Measurements from ENCODE around the gene SEMA3D.

SEMA3D gene

GRCh38 chr7:85095806-85096205 is 91.0 kb downstream of the SEMA3D start:
- TF ChIP-seq CTCF (IDR thresholded peaks at IDR 0.05; ENCODE audit: control insufficient read depth, insufficient read depth, low read depth, low read length, missing control alignments): no peak
- no peak for DNase-seq (ENCODE audit: low read depth)
- H3K4me3 ChIP-seq (ENCODE audit: control insufficient read depth, low read depth, low read length): no peak overlapping the region

- DNase-seq (ENCODE audit: low read depth): no peak
- no peak for TF ChIP-seq CTCF (IDR thresholded peaks at IDR 0.05; ENCODE audit: control insufficient read depth, insufficient read depth, low read depth, low read length, missing control alignments)
- H3K4me3 ChIP-seq (ENCODE audit: control insufficient read depth, low read depth, low read length): no peak overlapping the region
Observed at GRCh38 chr7:85095366-85095765, 91.5 kb downstream of the SEMA3D start.

DNA sequence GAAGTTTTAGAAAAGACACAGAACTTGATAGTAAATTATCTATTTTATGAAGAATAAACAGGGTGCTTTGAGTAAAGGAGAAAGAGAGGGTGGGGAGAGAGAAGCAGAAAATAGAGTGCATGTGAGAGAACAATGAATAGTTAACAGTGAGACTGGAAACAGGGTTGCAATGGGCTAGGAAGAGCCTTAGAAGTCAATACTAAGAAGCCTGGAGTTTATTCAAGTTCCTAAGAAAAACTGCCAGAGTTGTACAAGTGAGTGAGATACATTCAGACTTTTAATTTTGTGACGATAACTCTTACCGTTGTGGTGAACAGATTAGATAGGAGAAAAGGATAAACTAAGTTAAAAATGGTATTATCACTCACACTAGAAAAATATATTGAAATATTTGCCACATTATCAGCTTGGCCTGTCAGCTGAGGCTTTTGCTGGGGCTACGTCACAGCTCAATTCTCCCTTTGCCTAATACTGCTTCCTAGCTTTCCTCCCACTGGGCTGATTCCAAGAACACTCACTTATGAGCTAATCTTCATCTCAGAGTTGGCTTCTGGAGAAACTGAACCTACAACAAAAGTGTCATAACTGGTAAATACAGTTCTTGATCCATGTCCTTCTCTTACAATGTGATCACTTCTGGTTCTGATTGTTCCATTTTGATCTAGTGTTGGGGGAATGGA is 92.7 kb downstream of the SEMA3D start:
- TF ChIP-seq CTCF (IDR thresholded peaks at IDR 0.05; ENCODE audit: control insufficient read depth, insufficient read depth, low read depth, low read length, missing control alignments): no peak
- no peak overlapping the region for H3K4me3 ChIP-seq (ENCODE audit: control insufficient read depth, low read depth, low read length)

DNA sequence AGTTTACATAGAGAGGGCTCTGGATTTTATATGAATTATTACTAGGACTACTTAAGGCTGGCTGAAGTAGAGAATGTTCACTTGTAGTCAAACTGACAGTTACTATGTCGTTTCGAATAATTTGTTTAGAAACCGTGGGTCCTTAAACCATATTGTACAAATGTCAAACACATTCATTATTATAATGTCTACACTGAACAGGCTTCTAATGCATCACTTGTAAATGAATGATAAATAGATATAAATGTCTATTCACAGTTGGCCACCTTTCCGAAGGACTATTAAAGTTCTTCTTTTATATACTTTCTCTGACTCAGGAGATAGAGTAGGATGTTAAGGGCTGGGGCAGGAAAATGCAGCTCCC is 95.3 kb downstream of the SEMA3D start:
- TF ChIP-seq CTCF (IDR thresholded peaks at IDR 0.05; ENCODE audit: control insufficient read depth, insufficient read depth, low read depth, low read length, missing control alignments): no peak
- H3K4me3 ChIP-seq (ENCODE audit: control insufficient read depth, low read depth, low read length): no peak overlapping the region
- no peak for DNase-seq (ENCODE audit: low read depth)

More for the DNA sequence above, 92.7 kb downstream of the SEMA3D start:
- DNase-seq (ENCODE audit: low read depth): no peak

DNA sequence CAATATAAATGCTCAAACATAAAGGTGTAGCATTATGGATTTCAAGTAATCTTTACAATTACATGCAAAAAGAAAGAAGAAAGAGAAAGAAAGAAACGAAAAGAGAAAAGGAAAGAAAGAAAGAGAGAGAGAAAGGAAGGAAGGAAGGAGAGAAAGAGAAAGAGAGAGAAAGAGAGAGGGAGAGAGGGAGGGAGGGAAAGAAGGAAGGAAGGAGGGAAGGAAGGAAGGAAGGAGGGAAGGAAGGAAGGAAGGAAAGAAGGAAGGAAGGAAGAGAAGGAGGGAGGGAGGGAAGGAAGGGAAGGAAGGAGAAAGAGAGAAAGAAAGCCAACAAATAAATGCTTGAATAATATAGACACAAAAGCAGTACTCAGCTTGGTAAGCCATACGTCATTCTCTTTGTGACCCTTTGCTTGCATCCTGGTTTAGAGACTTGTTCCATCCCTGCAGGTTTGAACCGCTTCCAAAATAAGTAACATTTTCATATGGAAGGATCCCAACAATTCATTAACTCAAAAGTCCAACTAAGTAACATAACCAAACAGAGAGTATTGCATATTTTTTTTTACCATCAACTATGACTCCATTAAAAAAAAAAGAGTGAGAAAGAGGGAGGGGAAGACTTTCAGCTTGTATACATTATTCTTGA is 95.8 kb downstream of the SEMA3D start:
- DNase-seq (ENCODE audit: low read depth): no peak
- no peak overlapping the region for H3K4me3 ChIP-seq (ENCODE audit: control insufficient read depth, low read depth, low read length)
- no peak for TF ChIP-seq CTCF (IDR thresholded peaks at IDR 0.05; ENCODE audit: control insufficient read depth, insufficient read depth, low read depth, low read length, missing control alignments)

DNA sequence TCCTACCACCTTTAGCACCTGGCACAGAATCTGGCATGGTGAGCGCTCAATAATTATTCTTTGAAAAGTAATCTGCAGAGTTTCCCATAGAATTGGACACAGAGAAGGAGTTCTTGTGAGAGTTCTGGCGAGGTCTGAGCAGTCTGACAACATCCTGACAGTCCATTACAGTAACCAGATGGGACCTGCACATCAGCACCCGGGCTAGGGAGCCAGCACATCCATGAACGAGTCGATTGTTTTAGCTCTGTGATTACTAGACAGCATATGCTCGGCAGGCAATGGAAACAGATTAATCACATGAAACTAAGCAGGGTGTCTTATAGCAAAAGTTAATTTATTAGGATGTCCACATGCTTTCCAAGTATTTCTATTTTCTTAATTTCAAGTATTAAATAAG is 96.7 kb downstream of the SEMA3D start:
- TF ChIP-seq CTCF (IDR thresholded peaks at IDR 0.05; ENCODE audit: control insufficient read depth, insufficient read depth, low read depth, low read length, missing control alignments): no peak
- H3K4me3 ChIP-seq (ENCODE audit: control insufficient read depth, low read depth, low read length): no peak overlapping the region
- no peak for DNase-seq (ENCODE audit: low read depth)

All from AG09309 (cell line).